ENCODE measurements around the gene TNNT3. TPM values are rescaled to one million over a fixed set of nuclear protein-coding genes. Genes with fewer than 3 reads are reported as not detected.
"Not testable (repeated sequence)": the region's sequence is repeated elsewhere in the genome, so short reads cannot be mapped to it uniquely, and the experiment has no call there.

TNNT3 gene
- total RNA-seq, 4 donors from 2014 or later: 1.7 to 4.1 (median 2.6) TPM; not detected in 1

DNA sequence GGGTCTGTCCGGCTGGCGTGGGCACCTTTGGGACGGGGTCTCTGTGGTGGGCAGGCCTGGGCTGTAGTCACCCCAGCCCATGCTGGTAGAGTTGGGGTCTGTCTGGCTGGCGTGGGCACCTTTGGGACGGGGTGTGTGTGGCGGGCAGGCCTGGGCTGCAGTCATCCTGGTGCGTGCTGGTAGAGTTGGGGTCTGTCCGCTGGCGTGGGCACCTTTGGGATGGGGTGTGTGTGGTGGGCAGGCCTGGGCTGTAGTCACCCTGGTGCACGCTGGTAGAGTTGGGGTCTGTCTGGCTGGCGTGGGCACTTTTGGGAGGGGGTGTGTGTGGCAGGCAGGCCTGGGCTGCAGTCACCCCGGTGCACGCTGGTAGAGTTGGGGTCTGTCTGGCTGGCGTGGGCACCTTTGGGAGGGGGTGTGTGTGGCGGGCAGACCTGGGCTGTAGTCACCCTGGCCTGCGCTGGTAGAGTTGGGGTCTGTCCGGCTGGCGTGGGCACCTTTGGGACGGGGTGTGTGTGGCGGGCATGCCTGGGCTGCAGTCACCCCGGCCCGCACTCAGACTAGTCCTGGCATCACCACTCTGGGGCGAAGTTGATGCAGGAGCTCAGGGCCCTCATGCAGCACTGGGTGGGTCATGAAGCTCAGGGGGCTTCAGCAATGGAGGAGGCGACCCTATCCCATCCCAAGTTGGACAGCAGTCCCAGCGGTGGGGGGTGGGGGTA is 47.1 kb upstream of the TNNT3 start:
- intact Hi-C loops (cut with DNase I): no loop called here
- H3K9me3 ChIP-seq: no peaks in the 10 kb centered on the region
- H3K27ac ChIP-seq: no peak overlapping the region
- H3K4me1 ChIP-seq: peaks cover 0 to 7% of the 10 kb centered on the region in 2 donors
- TF ChIP-seq, protein P1, sequence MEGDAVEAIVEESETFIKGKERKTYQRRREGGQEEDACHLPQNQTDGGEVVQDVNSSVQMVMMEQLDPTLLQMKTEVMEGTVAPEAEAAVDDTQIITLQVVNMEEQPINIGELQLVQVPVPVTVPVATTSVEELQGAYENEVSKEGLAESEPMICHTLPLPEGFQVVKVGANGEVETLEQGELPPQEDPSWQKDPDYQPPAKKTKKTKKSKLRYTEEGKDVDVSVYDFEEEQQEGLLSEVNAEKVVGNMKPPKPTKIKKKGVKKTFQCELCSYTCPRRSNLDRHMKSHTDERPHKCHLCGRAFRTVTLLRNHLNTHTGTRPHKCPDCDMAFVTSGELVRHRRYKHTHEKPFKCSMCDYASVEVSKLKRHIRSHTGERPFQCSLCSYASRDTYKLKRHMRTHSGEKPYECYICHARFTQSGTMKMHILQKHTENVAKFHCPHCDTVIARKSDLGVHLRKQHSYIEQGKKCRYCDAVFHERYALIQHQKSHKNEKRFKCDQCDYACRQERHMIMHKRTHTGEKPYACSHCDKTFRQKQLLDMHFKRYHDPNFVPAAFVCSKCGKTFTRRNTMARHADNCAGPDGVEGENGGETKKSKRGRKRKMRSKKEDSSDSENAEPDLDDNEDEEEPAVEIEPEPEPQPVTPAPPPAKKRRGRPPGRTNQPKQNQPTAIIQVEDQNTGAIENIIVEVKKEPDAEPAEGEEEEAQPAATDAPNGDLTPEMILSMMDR (IDR thresholded peaks at IDR 0.05): no peak
- no peaks in the 10 kb centered on the region for H3K27me3 ChIP-seq
- 84 to 91% methylated on average over 6 to 20 of the region's 25 CpGs for WGBS, 2 donors
- no peak for DNase-seq
- H3K36me3 ChIP-seq: no peaks in the 10 kb centered on the region
- no peak overlapping the region for H3K4me3 ChIP-seq (replicated peaks in 1 of 3)

GRCh38 chr11:1873048-1873812 is 46.3 kb upstream of the TNNT3 start:
- no peaks in the 10 kb centered on the region for H3K36me3 ChIP-seq
- no peak for TF ChIP-seq POLR2A (IDR thresholded peaks at IDR 0.05)
- TF ChIP-seq, protein P1 (IDR thresholded peaks at IDR 0.05): no peak
- H3K4me1 ChIP-seq: peaks cover 0 to 7% of the 10 kb centered on the region in 2 donors
- H3K27me3 ChIP-seq: no peaks in the 10 kb centered on the region
- WGBS, 2 donors: 19 to 43% methylated on average over 9 to 11 of the region's 11 CpGs
- no peaks in the 10 kb centered on the region for H3K9me3 ChIP-seq
- no peak overlapping the region for H3K4me3 ChIP-seq (replicated peaks in 1 of 3)
- H3K27ac ChIP-seq: no peak overlapping the region
- DNase-seq: no peak
- intact Hi-C loops (cut with DNase I): no loop called here

DNA sequence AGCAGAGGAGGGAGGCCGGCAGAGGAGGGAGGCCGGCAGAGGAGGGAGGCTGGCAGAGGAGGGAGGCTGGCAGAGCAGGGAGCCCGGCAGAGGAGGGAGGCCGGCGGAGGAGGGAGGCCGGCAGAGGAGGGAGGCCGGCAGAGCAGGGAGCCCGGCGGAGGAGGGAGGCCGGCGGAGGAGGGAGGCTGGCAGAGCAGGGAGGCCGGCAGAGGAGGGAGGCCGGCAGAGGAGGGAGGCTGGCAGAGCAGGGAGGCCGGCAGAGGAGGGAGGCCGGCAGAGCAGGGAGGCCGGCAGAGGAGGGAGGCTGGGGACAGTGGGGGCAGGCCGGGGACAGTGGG is 45.7 kb upstream of the TNNT3 start:
- WGBS, 2 donors: 80 to 86% methylated on average over 15 to 17 of the region's 17 CpGs
- H3K4me3 ChIP-seq (replicated peaks in 1 of 3); H3K27me3 ChIP-seq; DNase-seq; intact Hi-C loops (cut with DNase I); H3K27ac ChIP-seq; H3K36me3 ChIP-seq; H3K4me1 ChIP-seq; H3K9me3 ChIP-seq: not testable (repeated sequence)

GRCh38 chr11:1874441-1875092 is 44.9 kb upstream of the TNNT3 start:
- peak overlapping the region in 1 of 3 donors; percentile 17 for H3K27ac ChIP-seq
- WGBS, 2 donors: 75 to 81% methylated on average over 11 to 12 of the region's 17 CpGs
- H3K9me3 ChIP-seq; H3K27me3 ChIP-seq; DNase-seq; H3K36me3 ChIP-seq; H3K4me1 ChIP-seq; H3K4me3 ChIP-seq (replicated peaks in 1 of 3); intact Hi-C loops (cut with DNase I): not testable (repeated sequence)

GRCh38 chr11:1875093-1875850 is 44.2 kb upstream of the TNNT3 start:
- TF ChIP-seq, protein P1 (IDR thresholded peaks at IDR 0.05): no peak
- no peak for TF ChIP-seq POLR2A (IDR thresholded peaks at IDR 0.05)
- Histone ChIP-seq H3K27me3 (no peaks in the 10 kb centered on the region), H3K9me3 (no peaks in the 10 kb centered on the region), H3K27ac (peak overlapping the region in 1 of 3 donors; percentile 17), H3K36me3 (no peaks in the 10 kb centered on the region), H3K4me3 (replicated peaks in 1 of 3) (no peak overlapping the region), H3K4me1 (peaks cover 0 to 9% of the 10 kb centered on the region in 2 donors)
- DNase-seq: peak in 1 of 2 donors; percentile 0
- intact Hi-C loops (cut with DNase I): no loop called here
- 84 to 87% methylated on average over 9 to 17 of the region's 28 CpGs for WGBS, 2 donors

DNA sequence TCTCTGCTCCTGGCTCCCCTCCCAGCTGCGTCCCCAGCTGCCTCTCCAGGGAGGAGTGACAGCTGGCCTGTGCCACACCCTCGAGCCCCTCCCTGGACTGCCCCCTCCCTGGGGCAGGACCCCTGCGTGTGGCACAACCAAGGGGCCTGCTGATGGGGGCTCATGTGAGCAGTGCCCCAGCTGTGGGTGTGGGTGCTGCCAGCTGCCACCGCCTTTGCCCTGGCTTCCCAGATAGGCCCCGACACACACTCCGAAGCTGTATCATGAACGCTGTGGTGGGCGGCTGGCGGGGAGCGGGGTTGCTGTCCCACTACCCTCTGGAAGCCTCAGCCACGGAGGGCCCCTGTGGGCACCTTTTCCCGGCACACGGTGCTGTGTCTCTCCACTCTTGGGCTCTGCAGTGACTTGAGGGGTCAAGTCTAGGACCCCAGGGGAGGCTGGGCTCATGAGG is 43.6 kb upstream of the TNNT3 start:
- DNase-seq; H3K36me3 ChIP-seq; H3K4me3 ChIP-seq (replicated peaks in 1 of 3); intact Hi-C loops (cut with DNase I); H3K9me3 ChIP-seq; H3K27me3 ChIP-seq: not testable (repeated sequence)
- 83 to 90% methylated on average over 1 to 4 of the region's 13 CpGs for WGBS, 2 donors
- peaks cover 0 to 15% of the 10 kb centered on the region in 2 donors for H3K4me1 ChIP-seq
- H3K27ac ChIP-seq: peak overlapping the region in 1 of 3 donors; percentile 17

Data from thyroid gland (tissue), 4 donors.